Measurements from ENCODE around the gene PELO. TPM values are rescaled to one million over a fixed set of nuclear protein-coding genes. Genes with fewer than 3 reads are reported as not detected.

Gene PELO
- total and polyA plus RNA-seq, 2 experiments from 2014 or later = 14.5 to 15.3 TPM

DNA sequence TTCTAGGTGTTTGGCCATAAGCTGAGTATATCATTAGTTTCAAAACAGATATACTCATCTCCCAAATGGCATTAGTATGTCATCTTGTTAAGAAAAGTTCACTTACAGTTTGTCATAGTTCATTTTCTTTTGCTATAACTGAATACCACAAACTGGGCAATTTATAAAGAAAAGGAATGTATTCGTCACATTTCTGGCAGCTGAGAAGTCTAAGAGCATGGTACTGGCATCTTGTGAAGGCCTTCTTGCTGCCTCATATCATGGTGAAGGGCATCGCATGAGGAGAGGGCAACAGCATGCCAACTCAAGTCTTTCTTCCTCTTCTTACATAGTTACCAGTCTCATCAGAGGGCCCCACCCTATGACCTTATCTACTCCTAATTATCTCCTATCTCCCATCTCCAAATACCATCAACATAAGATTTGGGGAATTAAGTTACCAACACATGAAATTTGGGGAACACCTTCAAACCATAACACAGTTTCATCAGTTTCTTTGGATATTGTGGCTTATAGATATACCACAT lies 20.4 kb upstream of the PELO start:
- Histone ChIP-seq H3K27me3 (no peaks in the 10 kb centered on the region), H3K9me3 (ENCODE audit: low read depth) (no peaks in the 10 kb centered on the region), H3K36me3 (no peaks in the 10 kb centered on the region), H3K27ac (no peak overlapping the region), H3K4me1 (ENCODE audit: low read depth) (no peaks in the 10 kb centered on the region), H3K4me3 (no peak overlapping the region)
- no peak for DNase-seq (ENCODE audit: low read depth in 1 of 2, low spot score in 1 of 2)
- TF ChIP-seq, protein P1, sequence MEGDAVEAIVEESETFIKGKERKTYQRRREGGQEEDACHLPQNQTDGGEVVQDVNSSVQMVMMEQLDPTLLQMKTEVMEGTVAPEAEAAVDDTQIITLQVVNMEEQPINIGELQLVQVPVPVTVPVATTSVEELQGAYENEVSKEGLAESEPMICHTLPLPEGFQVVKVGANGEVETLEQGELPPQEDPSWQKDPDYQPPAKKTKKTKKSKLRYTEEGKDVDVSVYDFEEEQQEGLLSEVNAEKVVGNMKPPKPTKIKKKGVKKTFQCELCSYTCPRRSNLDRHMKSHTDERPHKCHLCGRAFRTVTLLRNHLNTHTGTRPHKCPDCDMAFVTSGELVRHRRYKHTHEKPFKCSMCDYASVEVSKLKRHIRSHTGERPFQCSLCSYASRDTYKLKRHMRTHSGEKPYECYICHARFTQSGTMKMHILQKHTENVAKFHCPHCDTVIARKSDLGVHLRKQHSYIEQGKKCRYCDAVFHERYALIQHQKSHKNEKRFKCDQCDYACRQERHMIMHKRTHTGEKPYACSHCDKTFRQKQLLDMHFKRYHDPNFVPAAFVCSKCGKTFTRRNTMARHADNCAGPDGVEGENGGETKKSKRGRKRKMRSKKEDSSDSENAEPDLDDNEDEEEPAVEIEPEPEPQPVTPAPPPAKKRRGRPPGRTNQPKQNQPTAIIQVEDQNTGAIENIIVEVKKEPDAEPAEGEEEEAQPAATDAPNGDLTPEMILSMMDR (IDR thresholded peaks at IDR 0.05; ENCODE audit: low read depth, low read length) = no peak

DNA sequence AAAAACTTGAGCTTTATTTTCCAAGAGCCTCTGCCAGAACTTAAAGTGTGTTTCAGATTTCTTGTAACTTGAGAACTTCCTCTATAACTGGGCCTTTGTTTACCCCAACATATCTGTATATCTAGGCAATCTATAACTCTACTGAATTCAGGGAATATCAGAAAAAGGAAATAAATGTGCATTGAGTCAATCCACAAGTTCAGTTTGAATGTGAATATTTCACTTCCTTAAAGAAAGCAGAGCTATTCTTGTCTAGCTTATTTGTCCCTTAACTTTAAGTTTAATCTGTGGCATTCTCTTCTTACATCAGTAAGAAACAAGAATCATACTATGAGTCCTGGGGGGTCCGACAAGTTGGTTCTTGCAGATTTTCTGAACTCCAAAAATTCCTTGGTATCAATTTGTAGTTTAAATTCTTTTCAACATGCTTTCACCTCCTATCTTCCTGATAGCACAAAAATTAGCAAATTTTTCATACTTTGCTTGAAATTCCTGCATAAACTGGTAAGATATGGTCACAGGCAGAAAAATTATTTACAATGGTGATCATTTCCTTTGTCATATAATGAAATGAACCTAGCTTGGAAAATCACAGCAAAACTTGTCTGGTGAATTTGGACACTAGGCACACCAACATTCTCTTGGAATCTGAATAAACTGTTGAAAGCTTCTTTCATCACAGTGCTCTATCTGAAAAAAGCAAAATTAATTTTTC lies 19.8 kb upstream of the PELO start:
- H3K27ac ChIP-seq = no peak overlapping the region
- TF ChIP-seq, protein P1 (IDR thresholded peaks at IDR 0.05; ENCODE audit: low read depth, low read length) = no peak
- no peaks in the 10 kb centered on the region for H3K27me3 ChIP-seq
- H3K36me3 ChIP-seq = no peaks in the 10 kb centered on the region
- no peaks in the 10 kb centered on the region for H3K9me3 ChIP-seq (ENCODE audit: low read depth)
- H3K4me1 ChIP-seq (ENCODE audit: low read depth) = no peaks in the 10 kb centered on the region
- no peak for DNase-seq (ENCODE audit: low read depth in 1 of 2, low spot score in 1 of 2)
- H3K4me3 ChIP-seq = no peak overlapping the region

DNA sequence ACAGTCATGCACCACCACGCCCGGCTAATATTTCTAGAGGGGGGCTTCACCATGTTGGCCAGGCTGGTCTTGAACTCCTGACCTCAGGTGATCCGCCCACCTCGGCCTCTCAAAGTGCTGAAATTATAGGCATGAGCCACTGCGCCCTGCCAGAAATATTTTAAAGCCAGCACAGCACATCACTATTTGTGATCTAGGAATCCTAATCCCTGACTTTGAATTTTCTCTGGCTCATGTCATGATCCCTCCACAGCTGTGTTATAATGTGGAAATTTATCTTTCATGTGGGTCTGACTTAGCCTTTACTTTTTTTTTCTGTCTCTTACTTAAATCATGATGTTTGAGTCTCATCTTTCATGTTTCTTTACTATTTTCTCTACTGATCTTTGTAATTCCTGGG lies 18.7 kb upstream of the PELO start:
- DNase-seq (ENCODE audit: low read depth in 1 of 2, low spot score in 1 of 2) = no peak
- no peaks in the 10 kb centered on the region for H3K36me3 ChIP-seq
- no peaks in the 10 kb centered on the region for H3K9me3 ChIP-seq (ENCODE audit: low read depth)
- H3K4me1 ChIP-seq (ENCODE audit: low read depth) = no peaks in the 10 kb centered on the region
- no peak overlapping the region for H3K27ac ChIP-seq
- TF ChIP-seq, protein P1 (IDR thresholded peaks at IDR 0.05; ENCODE audit: low read depth, low read length) = no peak
- H3K27me3 ChIP-seq = no peaks in the 10 kb centered on the region
- H3K4me3 ChIP-seq = no peak overlapping the region

DNA sequence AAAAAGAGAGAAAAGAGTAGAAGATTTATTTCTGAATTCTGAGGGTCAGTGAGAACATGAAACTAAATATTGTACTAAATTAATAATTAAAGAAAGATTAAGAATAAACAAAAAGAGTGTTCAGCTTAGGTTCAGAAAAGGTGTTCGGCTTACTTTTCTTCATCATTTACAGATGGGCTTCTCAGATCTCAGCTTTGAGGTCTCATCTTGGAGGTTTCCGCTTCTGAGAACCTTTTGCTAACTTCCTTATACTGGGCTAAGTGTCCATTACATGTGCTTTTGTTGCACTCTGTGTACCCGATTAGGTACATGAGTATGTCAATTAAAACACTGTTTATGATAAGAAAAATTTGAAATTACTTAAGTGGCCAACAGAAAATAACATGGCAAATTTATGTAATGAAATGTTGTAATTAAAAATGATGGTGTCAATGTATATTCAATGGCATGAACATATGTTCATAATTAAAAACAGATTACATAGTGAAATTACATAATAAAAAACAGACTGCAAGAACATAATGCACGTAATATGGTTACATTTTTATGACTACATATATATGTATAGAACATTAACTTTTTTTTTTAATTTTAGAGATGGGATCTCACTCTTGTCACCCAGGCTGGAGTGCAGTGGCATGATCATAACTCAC lies 17.3 kb upstream of the PELO start:
- Histone ChIP-seq H3K27ac (no peak overlapping the region), H3K9me3 (ENCODE audit: low read depth) (no peaks in the 10 kb centered on the region), H3K36me3 (no peaks in the 10 kb centered on the region), H3K4me3 (no peak overlapping the region), H3K4me1 (ENCODE audit: low read depth) (no peaks in the 10 kb centered on the region), H3K27me3 (no peaks in the 10 kb centered on the region)
- TF ChIP-seq, protein P1 (IDR thresholded peaks at IDR 0.05; ENCODE audit: low read depth, low read length) = no peak
- no peak for DNase-seq (ENCODE audit: low read depth in 1 of 2, low spot score in 1 of 2)

DNA sequence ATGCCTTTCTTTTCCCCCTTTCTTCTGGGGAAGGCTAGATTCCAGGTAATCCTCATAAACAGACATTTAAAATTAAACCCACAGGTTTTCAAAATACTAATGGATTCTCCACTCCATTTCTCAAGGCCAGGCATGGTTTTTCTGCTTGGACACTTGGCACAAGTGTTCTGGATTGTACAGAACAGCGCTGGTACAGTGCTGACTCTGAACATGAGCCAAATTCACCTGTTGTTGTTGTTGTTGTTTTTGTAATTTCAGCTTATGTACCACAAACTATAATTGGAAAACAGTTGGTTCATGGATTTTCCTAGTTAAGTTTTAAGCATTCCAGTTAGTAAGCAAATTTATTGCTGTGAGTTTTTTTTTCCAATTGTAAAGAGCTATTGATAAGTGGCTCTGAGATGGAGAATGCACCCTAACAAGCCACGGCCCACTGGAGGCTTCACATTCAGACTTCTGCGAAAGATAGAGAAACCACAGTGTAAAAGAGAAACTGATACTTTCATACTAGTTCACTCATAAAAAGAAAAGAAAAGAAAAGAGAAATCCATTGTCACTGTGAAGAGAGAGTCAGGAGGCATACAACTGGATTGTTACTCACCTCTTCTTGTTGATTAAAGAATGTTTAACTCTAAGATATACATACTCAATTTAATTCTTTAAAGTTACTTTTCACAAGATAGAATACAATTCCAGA lies 16.2 kb upstream of the PELO start:
- Histone ChIP-seq H3K4me1 (ENCODE audit: low read depth) (no peaks in the 10 kb centered on the region), H3K9me3 (ENCODE audit: low read depth) (no peaks in the 10 kb centered on the region), H3K4me3 (no peak overlapping the region), H3K27ac (no peak overlapping the region), H3K27me3 (no peaks in the 10 kb centered on the region), H3K36me3 (no peaks in the 10 kb centered on the region)
- DNase-seq (ENCODE audit: low read depth in 1 of 2, low spot score in 1 of 2) = no peak
- TF ChIP-seq, protein P1 (IDR thresholded peaks at IDR 0.05; ENCODE audit: low read depth, low read length) = no peak

Data from cardiac muscle cell (in vitro differentiated cells and primary cell).